Activated CD4-positive, CD25-positive, alpha-beta regulatory T cell (primary cell): Measurements from ENCODE around the gene NOL3.

Experiments used
- DNase-seq, 4 experiments: peaks; one replicate each; lab custom pipeline; 2025; lab: John Stamatoyannopoulos, UW

NOL3 gene

DNA sequence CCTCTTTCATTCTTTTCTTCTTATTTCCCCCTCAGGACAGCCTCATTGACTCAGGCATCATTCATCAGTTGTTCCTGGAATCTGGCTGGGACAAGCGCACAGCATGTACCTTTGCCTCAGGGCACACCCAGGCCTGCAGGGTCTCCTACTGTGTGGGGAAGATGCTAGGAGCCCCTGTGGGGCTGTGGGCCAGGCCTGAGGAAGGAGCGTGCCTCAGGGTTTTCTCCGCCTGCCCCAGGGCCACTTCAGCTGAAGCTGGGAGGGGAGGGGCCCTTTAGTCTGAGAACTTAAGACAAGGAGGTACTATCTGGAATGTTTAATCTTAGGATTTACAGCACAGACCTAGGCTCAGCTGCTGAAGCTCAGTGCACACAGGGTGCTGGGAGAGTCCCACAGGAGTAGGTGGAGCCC is 36.5 kb downstream of the NOL3 start:
- no peak for DNase-seq

DNA sequence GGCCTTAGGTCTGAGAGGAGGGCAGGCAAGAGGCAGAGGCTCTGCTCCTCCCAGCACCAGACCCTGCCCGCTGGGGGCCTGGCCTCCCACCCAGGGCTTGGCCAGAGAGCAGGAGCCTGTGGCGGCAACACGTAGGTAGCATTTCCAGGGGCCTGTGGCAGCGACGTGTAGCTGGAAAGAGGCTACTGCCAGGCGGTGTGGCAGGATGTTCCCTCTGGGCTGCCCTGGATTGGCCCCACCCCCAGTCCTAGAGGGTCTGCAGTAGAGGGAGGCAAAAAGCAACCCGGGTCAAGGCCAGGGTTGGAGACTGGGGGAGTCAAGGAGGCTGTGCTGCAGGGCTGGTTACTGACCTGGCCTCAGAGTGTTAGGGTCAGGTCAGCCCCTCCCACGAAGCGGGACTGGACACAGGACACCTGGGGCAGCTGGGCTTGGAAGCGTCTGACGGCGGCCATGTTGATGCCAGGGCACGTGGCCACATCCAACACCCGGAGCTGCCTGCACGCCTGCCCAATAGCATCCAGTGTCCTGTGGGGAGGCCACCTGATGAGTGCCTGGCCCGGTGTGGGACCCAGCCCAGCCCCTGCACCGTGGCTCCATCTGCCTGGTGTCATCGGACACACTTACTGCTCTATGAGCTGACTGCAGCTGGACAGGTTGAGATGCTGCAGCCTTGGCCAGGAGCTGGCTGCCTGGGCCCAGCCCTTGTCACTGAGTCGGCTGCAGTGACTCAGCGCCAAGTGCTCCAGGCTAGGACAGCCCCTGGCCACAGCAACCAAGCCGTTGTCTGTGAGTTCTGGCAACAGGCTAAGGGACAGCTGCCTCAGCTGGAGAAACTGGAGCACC is 37.1 kb downstream of the NOL3 start:
- no peak for DNase-seq

DNA sequence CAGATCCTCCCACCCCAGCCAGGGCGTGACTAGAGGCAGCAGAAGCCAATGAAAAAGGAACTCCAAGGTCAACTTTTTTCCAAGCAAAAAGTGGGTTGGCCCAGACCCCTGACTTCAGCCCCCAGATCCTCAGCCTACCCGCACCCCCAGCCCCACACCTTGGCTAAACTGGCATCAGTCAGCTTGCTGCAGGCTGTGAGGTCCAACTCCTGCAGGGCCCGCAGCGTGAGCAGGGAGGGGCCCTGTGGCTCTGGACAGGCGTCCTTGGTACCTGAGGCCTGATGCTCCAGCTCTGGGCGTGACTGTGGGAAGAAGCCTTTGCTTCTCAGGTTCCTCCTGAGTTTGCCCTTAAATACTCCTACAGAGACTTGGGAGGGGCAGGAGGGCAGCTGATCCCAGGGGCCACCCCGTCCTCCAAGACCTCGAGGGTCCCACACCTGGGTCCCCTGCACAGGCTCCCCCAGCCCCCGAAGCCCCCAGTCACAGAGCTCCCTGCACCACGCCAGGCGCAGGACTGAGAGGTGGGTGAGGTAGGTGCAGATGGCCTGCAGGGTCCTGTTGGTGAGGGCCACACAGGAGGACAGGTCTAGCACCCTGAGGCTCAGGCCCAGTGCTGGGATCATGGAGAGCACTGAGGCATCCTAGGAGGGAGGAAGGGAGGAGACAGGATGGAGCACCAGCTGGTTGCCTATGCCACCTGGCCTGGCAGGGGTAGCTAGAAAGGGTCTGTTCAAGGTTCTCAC is 38.0 kb downstream of the NOL3 start:
- DNase-seq = no peak

DNA sequence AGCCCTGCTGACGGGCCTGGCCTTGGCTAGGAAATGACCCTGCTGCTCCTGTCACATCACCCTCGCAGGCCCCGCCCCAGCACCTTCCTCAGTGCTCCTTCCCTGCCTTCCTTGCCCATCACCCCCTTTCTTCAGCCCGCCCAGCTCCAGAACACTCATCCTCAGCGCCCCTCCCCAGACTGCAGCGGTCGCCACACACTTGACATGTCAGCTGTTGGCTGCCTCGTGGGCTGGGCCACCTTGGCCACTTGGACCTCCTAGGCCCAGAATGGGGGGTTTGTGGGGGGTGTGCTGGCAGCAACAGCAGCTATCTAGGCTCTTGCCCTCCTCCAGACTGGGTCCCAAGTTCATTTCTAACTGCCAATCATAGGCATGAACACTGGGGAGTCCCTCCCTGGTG is 39.2 kb downstream of the NOL3 start:
- no peak for DNase-seq

DNA sequence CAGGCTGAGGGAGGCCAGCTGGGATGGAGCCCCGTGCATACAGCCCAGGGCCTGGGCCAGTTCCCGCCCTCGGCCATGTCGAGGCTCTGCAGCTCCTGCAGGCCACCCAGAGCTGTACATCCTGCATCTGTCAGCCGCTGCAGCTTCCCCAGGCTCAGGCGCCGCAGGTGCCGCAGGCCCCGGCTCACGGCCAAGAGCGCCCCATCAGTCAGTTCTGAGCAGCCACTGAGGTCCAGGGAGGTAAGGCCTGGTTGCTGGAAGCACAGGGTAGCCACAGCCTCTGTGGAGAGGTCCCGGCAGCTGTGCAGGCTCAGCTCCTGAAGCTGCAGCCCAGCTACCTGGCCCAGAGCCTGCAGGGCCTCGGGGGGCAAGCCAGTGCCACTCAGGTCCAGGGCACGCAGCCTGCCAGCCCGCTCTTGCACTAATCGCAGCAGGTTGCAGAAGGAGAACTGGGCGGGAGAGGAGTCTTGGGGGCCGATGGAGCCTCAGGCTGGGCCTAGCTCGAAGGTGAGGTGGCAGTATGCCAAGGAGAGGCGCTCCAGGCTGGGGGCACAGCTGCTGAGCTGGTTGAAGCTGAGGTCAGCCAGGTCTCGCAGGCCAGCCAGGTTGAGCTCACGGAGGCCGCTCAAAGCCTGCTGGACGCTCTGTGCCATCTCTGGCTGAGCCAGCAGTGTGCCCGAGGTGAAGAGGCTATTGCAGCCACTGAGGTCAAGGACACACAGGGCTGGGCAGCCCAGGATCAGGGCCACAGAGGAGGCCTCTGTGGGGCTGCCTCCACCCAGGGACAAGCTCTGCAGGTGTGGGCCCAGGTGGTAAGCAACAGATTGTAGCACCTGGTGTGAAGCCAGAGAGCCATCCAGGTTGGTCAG is 40.0 kb downstream of the NOL3 start:
- no peak for DNase-seq

DNA sequence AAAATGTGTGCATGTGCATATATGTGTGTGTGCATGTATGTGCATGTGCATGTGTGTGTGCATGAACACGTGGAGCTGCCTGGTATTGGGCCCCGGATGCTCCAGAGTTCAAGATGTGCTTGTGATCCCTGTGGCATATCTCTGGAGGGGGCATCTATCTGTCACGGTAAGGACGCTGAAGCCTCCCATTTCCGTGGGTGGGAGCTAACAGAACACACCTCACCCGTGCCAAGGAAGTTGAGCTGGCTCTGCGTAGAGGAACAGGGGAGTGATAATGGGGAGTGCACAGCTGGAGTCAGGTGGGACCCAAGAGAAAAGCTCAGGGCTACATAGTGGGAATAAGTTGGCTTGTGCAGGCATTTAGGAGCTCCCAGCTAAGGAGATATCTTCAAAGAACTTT is 41.3 kb downstream of the NOL3 start:
- no peak for DNase-seq

DNA sequence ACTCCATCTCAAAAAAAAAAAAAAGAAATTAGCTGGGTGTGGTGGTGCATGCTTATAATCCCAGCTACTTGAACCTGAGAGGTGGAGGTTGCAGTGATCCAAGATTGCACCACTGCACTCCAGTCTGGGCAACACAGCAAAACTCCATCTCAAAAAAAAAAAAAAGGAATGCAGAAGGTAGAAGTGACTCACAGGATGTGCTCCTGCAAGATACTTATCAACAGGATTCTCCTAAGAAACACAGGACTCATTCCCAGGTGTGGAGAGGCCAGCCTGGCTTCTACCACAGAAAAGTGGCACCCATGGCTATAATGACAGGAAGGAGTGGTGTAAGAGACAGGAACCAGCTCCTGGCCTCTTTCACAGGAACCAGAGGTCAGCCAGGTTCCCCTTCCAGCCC is 42.4 kb downstream of the NOL3 start:
- no peak for DNase-seq

DNA sequence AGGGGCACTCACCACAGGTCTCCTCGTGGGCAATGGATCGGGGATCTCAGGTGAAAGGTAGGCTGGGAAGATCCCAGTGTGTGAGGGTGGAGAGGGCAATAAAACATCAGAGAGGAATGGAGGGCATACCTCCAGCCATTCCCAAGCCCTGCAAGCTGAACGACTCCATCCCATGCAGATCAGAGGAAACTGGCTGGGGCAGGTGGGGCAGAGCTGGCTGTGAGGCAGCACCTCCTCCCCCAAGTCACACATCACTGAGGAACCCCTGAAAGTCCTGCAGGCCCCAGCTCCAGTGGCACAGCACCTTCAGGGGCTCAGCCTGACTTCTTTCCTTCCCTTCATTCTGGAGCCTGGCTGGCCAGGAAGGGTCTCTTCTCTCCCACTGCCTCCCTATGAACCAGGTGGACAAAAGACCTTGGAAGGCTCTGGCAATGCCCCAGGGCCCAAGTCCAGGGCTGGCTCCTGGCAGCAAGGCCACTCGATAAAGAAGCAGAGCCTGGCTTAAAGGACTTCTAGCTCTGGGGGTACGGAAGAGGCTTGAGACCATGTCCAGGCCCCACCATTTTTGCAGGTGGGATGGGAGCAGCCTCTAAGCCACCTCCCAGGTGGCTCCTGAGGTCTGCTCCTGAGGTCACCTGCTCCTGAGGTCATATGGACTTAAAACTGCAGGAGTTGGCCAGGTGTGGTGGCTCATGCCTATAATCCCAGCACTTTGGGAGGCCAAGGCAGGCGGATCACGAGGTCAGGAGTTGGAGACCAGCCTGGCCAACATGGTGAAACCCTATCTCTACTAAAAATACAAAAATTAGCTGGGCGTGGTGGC is 43.1 kb downstream of the NOL3 start:
- DNase-seq = no peak

DNA sequence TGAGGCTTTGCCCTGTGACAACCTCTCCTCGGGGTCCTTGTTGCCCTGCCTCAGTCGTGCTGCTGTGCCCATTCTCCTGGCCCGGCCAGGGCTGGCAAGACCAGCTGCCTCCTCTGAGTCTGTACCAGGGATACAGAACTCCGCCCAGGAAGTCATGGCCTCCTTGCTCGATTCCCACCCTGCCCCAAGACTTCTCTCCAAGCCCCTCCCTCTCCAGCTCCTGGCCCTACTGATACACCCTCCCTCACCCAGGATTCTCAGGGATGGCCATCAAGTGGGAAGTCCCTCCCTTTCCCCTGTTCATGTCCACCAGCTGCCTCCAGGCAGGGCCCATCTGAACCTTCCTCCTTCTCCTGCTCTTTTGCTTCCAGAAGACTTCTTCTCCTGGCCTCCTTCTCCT is 45.4 kb downstream of the NOL3 start:
- no peak for DNase-seq

DNA sequence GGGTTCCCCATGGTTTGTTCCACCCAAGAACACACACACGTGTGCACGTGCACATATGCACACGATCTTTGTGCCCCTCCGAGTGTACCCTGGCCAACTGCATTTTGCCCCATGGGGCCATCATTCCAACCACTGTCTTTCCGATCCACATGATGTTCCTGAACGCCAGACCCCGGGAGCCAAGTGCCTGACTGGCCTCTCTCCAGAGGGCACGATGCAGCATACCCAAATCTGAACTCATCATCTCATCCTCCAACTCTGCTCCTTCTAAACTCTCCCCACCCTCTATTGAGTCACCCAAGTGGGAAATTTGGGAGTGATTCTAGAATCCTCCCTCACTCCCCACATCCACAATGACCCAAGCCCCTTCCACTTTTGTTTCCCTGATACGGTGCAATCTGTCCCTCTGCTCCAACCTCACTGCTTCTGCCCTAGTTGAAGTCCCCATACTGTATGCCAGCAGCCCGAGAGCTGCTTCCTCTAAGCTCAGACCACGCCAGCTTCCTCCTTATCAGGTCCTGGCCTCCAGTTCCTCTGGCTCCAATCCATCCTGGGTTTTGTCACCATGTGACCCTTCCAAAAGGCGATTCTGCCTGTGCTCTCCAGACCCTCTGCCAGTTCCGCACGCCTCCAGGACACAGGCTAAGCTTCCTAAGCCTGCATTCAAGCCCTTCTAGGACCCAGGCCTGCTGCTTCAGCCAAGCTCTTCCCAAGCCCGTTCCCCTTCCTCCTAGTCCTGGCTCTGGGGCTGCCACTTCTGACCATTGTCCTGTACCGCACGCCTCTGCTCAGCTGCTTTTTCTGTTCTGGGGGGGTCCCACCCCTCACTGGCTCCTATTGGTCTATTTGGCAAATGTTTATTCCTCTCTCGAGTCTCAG is 46.5 kb downstream of the NOL3 start:
- no peak for DNase-seq

DNA sequence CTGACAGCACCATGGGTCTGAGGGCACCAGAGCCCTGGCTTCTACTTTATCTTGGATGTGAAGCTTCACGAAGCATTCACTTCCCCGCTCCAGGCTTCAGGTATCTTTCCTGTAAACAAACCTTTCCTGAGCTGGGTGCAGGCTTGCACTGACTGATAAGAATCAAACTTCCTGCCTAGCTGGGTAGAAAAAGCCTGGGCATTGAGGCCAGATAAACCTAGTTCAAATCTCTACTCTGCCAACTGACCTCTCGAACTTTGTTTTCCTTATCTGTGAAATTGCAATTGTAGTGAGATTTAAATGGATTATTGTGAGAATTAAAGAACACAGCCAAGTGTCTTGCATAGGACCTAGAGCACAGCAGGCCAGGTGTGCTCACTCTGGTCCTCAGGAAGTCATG is 53.7 kb downstream of the NOL3 start:
- DNase-seq = no peak
